HepG2 (cell line): ENCODE data around the gene NCOA5. TPM values are rescaled to one million over a fixed set of nuclear protein-coding genes. Genes with fewer than 3 reads are reported as not detected.

Source experiments
- AKNA ChIP-seq: sonication (generic); formaldehyde crosslinking; IDR thresholded peaks from 2 replicates; pipeline ENCODE4 v1.4.0; 2020; ENCODE audit warnings: missing genetic modification reagents, borderline replicate concordance
- CBX5 ChIP-seq: sonication (generic); formaldehyde crosslinking; IDR thresholded peaks from 2 replicates; pipeline ENCODE4 v1.4.0; 2020; ENCODE audit warnings: missing genetic modification reagents, borderline replicate concordance
- CHD4 ChIP-seq: fragments of 200-600 bp; sonication (generic); IDR thresholded peaks from 2 replicates; pipeline ENCODE4 v1.7.0; 2017; ENCODE audit warnings: mild to moderate bottlenecking, low read length, borderline replicate concordance
- CTCF ChIP-seq: sonication (generic); formaldehyde crosslinking; IDR thresholded peaks from 2 replicates; pipeline ENCODE4 v1.5.0; 2020; ENCODE audit warnings: mild to moderate bottlenecking, missing genetic modification reagents, moderate library complexity
- FOXM1 ChIP-seq: sonication (generic); formaldehyde crosslinking; IDR thresholded peaks from 2 replicates; pipeline ENCODE4 v1.5.0; 2020; ENCODE audit warnings: missing genetic modification reagents
- GZF1 ChIP-seq: sonication (generic); formaldehyde crosslinking; IDR thresholded peaks from 2 replicates; pipeline ENCODE4 v1.5.1; 2020; ENCODE audit warnings: mild to moderate bottlenecking, missing genetic modification reagents
- HMG20B ChIP-seq: conservative IDR thresholded peaks from 2 replicates; pipeline ENCODE4 v1.6.1; 2016; ENCODE audit warnings: missing genetic modification reagents, missing compliant biosample characterization
- IRX3 ChIP-seq: sonication (generic); formaldehyde crosslinking; IDR thresholded peaks from 2 replicates; pipeline ENCODE4 v1.8.1; 2023; ENCODE audit warnings: mild to moderate bottlenecking, low read depth, missing genetic modification reagents, borderline replicate concordance
- KDM5B ChIP-seq: sonication (generic); formaldehyde crosslinking; IDR thresholded peaks from 2 replicates; pipeline ENCODE4 v1.4.0; 2020; ENCODE audit warnings: missing genetic modification reagents, mild to moderate bottlenecking, borderline replicate concordance
- MXI1 ChIP-seq: IDR thresholded peaks from 3 replicates; pipeline ENCODE4 v1.6.1; 2012; ENCODE audit warnings: low read depth, low read length, inconsistent platforms, borderline replicate concordance
- NFE2 ChIP-seq: sonication (generic); formaldehyde crosslinking; IDR thresholded peaks from 2 replicates; pipeline ENCODE4 v1.4.0; 2020; ENCODE audit warnings: missing genetic modification reagents
- SMARCE1 ChIP-seq: fragments of 450-650 bp; IDR thresholded peaks from 2 replicates; pipeline ENCODE4 v1.6.1; 2017; ENCODE audit warnings: borderline replicate concordance
- SP5 ChIP-seq: IDR thresholded peaks from 2 replicates; pipeline ENCODE4 v1.6.1; 2016; ENCODE audit warnings: low read depth, borderline replicate concordance
- TFDP1 ChIP-seq: IDR thresholded peaks from 2 replicates; pipeline ENCODE4 v1.6.1; 2016; ENCODE audit warnings: missing compliant biosample characterization, missing genetic modification reagents, borderline replicate concordance
- YY1 ChIP-seq: IDR thresholded peaks from 2 replicates; pipeline ENCODE4 v1.6.1; 2011; ENCODE audit warnings: low read length, low read depth, moderate library complexity, mild to moderate bottlenecking; ENCODE audit not compliant: insufficient read depth, insufficient replicate concordance
- ZNF24 ChIP-seq: fragments of 450-650 bp; IDR thresholded peaks from 2 replicates; pipeline ENCODE4 v1.6.1; 2017; ENCODE audit warnings: antibody characterized with exemption, mild to moderate bottlenecking
- ZNF619 ChIP-seq: sonication (generic); formaldehyde crosslinking; IDR thresholded peaks from 2 replicates; pipeline ENCODE4 v1.4.0; 2020; ENCODE audit warnings: mild to moderate bottlenecking, missing genetic modification reagents
- ZNF766 ChIP-seq: sonication (generic); formaldehyde crosslinking; IDR thresholded peaks from 2 replicates; pipeline ENCODE4 v1.5.0; 2020; ENCODE audit warnings: missing genetic modification reagents, borderline replicate concordance
- ZNF775 ChIP-seq: sonication (generic); formaldehyde crosslinking; IDR thresholded peaks from 2 replicates; pipeline ENCODE4 v1.4.0; 2020; ENCODE audit warnings: missing genetic modification reagents, mild to moderate bottlenecking, moderate library complexity, borderline replicate concordance
- ZNF776 ChIP-seq: sonication (generic); formaldehyde crosslinking; IDR thresholded peaks from 2 replicates; pipeline ENCODE4 v1.4.0; 2020; ENCODE audit warnings: mild to moderate bottlenecking, missing genetic modification reagents
- ZNF788 ChIP-seq: sonication (generic); formaldehyde crosslinking; IDR thresholded peaks from 2 replicates; pipeline ENCODE4 v1.5.0; 2020; ENCODE audit warnings: mild to moderate bottlenecking, missing genetic modification reagents, borderline replicate concordance
- ZSCAN29 ChIP-seq: sonication (generic); formaldehyde crosslinking; conservative IDR thresholded peaks from 2 replicates; pipeline ENCODE4 v1.4.0; 2020; ENCODE audit warnings: mild to moderate bottlenecking, missing genetic modification reagents
- polyA plus RNA-seq, 8 experiments: library from polyadenylated mRNA; depleted of rRNA in 3 of 8; stranded (reverse) in 7 of 8; unstranded in 1 of 8; fragments of >200 nt; fragmentation: Illumina TruSeq in 4 of 8; extraction: Trizol in 4 of 8; gene quantifications; 2 replicates each; pipeline versions ENCODE4 v1.2.1 to v1.2.3, GENCODE V29; 2011 to 2016; ENCODE audit warnings: low read depth in 4 of 8, missing spikeins in 1 of 8, mixed read lengths in 1 of 8; ENCODE audit not compliant: insufficient read depth in 1 of 8
- total RNA-seq, 5 experiments: library from RNA; depleted of rRNA; stranded (reverse); fragments of >200 nt; fragmentation: Illumina TruSeq; extraction: Trizol; gene quantifications; 2 replicates each; pipeline ENCODE4 v1.2.3, GENCODE V29; 2016; ENCODE audit warnings: low read depth in 1 of 5

Gene NCOA5
- total and polyA plus RNA-seq, 2 of the 13 experiments (the other 11 are each of a cell fraction or from before 2014, with no cell fraction given), result 16.5 to 28.4 TPM

- TF ChIP-seq AKNA (CRISPR knock-in tag) (no peak), SMARCE1 (no peak), HMG20B (CRISPR knock-in tag) (no peak), ZNF766 (CRISPR knock-in tag) (peak; percentile 75; the same call in 1 of the 2 replicates), GZF1 (no peak), IRX3 (no peak), TFDP1 (CRISPR knock-in tag) (no peak; the same call in 1 of the 2 replicates), ZNF775 (CRISPR knock-in tag) (peak; percentile 69; the same call in 1 of the 2 replicates), NFE2 (CRISPR knock-in tag) (no peak), SP5 (CRISPR knock-in tag) (no peak), CBX5 (CRISPR knock-in tag) (peak; percentile 12; the same call in 1 of the 2 replicates), ZNF788 (CRISPR knock-in tag) (no peak; the same call in 1 of the 2 replicates), KDM5B (CRISPR knock-in tag) (peak; percentile 85), CTCF (CRISPR knock-in tag) (peak; percentile 82), MXI1 (peak; percentile 52; the same call in 1 of the 3 replicates), ZSCAN29 (CRISPR knock-in tag) (peak; percentile 65; the same call in 1 of the 2 replicates), CHD4 (no peak), ZNF619 (CRISPR knock-in tag) (peak; percentile 93), ZNF776 (CRISPR knock-in tag) (no peak), YY1 (peak; percentile 73), ZNF24 (no peak), FOXM1 (CRISPR knock-in tag) (no peak)
Measured at GRCh38 chr20:46013829-46014516, 75.8 kb downstream of the NCOA5 start (continued).
